HL-60 (cell line): Measurements from ENCODE around the gene FLT3LG.

Experiments
- DNase-seq, 2 experiments: peaks; one replicate each; pipeline ENCODE4 v3.0.0-alpha.2; 2010 to 2020; ENCODE audit warnings: low read depth in 1 of 2, low spot score in 1 of 2
- H3K27ac ChIP-seq: fragments of 250-450 bp; sonication (Bioruptor Pico); replicated peaks from 2 replicates; pipeline ENCODE4 v1.5.1; 2020; ENCODE audit warnings: mild to moderate bottlenecking, moderate library complexity
- H3K27me3 ChIP-seq: fragments of 250-450 bp; sonication (Bioruptor Pico); 2 replicates; pipeline ENCODE4 v1.5.1; 2021; ENCODE audit warnings: mild to moderate bottlenecking, moderate library complexity; ENCODE audit not compliant: insufficient read depth, poor library complexity, severe bottlenecking
- H3K4me3 ChIP-seq: replicated peaks from 2 replicates; pipeline ENCODE4 v1.5.1; 2011; ENCODE audit warnings: mild to moderate bottlenecking, control low read depth, low read length; ENCODE audit not compliant: insufficient read depth
- CTCF ChIP-seq: IDR thresholded peaks from one replicate; pipeline ENCODE4 v1.5.1; 2011; ENCODE audit warnings: low read length, control low read depth, inconsistent platforms; ENCODE audit not compliant: insufficient read depth
- GABPA ChIP-seq: IDR thresholded peaks from 2 replicates; pipeline ENCODE4 v1.6.1; 2012; ENCODE audit warnings: low read depth
- POLR2AphosphoS5 ChIP-seq: IDR thresholded peaks from 2 replicates; pipeline ENCODE4 v1.6.1; 2012; ENCODE audit warnings: low read depth
- REST ChIP-seq: IDR thresholded peaks from 2 replicates; pipeline ENCODE4 v1.6.1; 2012; ENCODE audit warnings: low read depth; ENCODE audit not compliant: insufficient replicate concordance
- SPI1 ChIP-seq: IDR thresholded peaks from 2 replicates; pipeline ENCODE4 v1.6.1; 2012; ENCODE audit warnings: low read depth, mild to moderate bottlenecking, borderline replicate concordance

The FLT3LG gene

GRCh38 chr19:49496574-49497008 is 22.6 kb downstream of the FLT3LG start:
- Histone ChIP-seq H3K4me3 (peak overlapping the region; percentile 81), H3K27ac (peak overlapping the region; percentile 92), H3K27me3 (no peaks in the 10 kb centered on the region)
- TF ChIP-seq GABPA: no peak
- no peak for TF ChIP-seq SPI1
- TF ChIP-seq POLR2AphosphoS5: no peak
- no peak for TF ChIP-seq REST
- no peak for TF ChIP-seq CTCF
- no peak for DNase-seq

- DNase-seq: peak; percentile 82 to 93
These were observed 23.2 kb downstream of the FLT3LG start for GRCh38 chr19:49497047-49497788.

More at GRCh38 chr19:49497047-49497788, 23.2 kb downstream of the FLT3LG start:
- 0 out of 2 replicates have a peak, but pooled peaks have one; percentile 26 for TF ChIP-seq GABPA
- TF ChIP-seq POLR2AphosphoS5: peak; percentile 79
- no peak for TF ChIP-seq CTCF
- peak; percentile 71; the same call in 1 of the 2 replicates for TF ChIP-seq SPI1
- no peak for TF ChIP-seq REST
- no peaks in the 10 kb centered on the region for H3K27me3 ChIP-seq
- H3K27ac ChIP-seq: peak overlapping the region; percentile 92
- peak overlapping the region; percentile 81 for H3K4me3 ChIP-seq
